ENCODE results near the gene DIABLO. TPM values are rescaled to one million over a fixed set of nuclear protein-coding genes. Genes with fewer than 3 reads are reported as not detected.

The DIABLO gene
- total and polyA plus RNA-seq, 12 donors = 18.1 to 68.6 (median 32.8) TPM

GRCh38 chr12:122202017-122202416 is 23.8 kb downstream of the DIABLO start:
- WGBS, 2 donors = 96 to 98% methylated on average over 6 of the region's 6 CpGs
- peaks cover 0 to 5% (median under 1%) of the 10 kb centered on the region in 9 donors for H3K36me3 ChIP-seq
- no peak overlapping the region for H3K27ac ChIP-seq
- peaks cover 0 to 17% (median 10%) of the 10 kb centered on the region in 9 donors for H3K4me1 ChIP-seq
- intact Hi-C loops (cut with DNase I) = loop anchor here in 2 of 10 donors (5.0 to 10.0 kb wide), 2 partner anchors 147 to 150 kb away; no protein-coding TSS in a partner anchor
- no peaks in the 10 kb centered on the region for H3K9me3 ChIP-seq
- no peak for ATAC-seq
- TF ChIP-seq CTCF (IDR thresholded peaks at IDR 0.05) = no peak
- no peak for DNase-seq
- H3K27me3 ChIP-seq = peaks cover 7 to 85% (median 67%) of the 10 kb centered on the region in 7 donors
- H3K4me3 ChIP-seq = no peak overlapping the region

- peaks cover 7 to 85% (median 67%) of the 10 kb centered on the region in 7 donors for H3K27me3 ChIP-seq
- TF ChIP-seq CTCF (IDR thresholded peaks at IDR 0.05) = no peak
- ATAC-seq (no peak), DNase-seq (no peak)
- 89 to 95% methylated on average over 5 of the region's 5 CpGs for WGBS, 2 donors
- H3K4me3 ChIP-seq = no peak overlapping the region
- H3K9me3 ChIP-seq = no peaks in the 10 kb centered on the region
- intact Hi-C loops (cut with DNase I) = loop anchor here in 2 of 10 donors (5.0 to 10.0 kb wide), 2 partner anchors 147 to 149 kb away; no protein-coding TSS in a partner anchor
- no peaks in the 10 kb centered on the region for H3K36me3 ChIP-seq
- H3K4me1 ChIP-seq = peaks cover 0 to 17% (median 10%) of the 10 kb centered on the region in 9 donors
- H3K27ac ChIP-seq = no peak overlapping the region
Observed at GRCh38 chr12:122201381-122201780, 24.5 kb downstream of the DIABLO start.

GRCh38 chr12:122200541-122201175 is 25.2 kb downstream of the DIABLO start:
- Histone ChIP-seq H3K36me3 (no peaks in the 10 kb centered on the region), H3K27ac (no peak overlapping the region), H3K4me3 (no peak overlapping the region), H3K9me3 (peaks cover 0 to 4% (median 0%) of the 10 kb centered on the region in 11 donors), H3K27me3 (peaks cover 7 to 81% (median 67%) of the 10 kb centered on the region in 7 donors), H3K4me1 (peaks cover 0 to 17% (median 10%) of the 10 kb centered on the region in 9 donors)
- WGBS, 2 donors = 63 to 64% methylated on average over 24 of the region's 24 CpGs
- intact Hi-C loops (cut with DNase I) = loop anchor here in 2 of 10 donors (5.0 to 10.0 kb wide), 2 partner anchors 146 to 148 kb away; no protein-coding TSS in a partner anchor
- DNase-seq = no peak
- no peak for TF ChIP-seq CTCF (IDR thresholded peaks at IDR 0.05)
- peak in 1 of 8 donors; percentile 35 for ATAC-seq

- WGBS, 2 donors = 90% methylated on average over 29 of the region's 29 CpGs
- TF ChIP-seq CTCF (IDR thresholded peaks at IDR 0.05) = no peak
- no peaks in the 10 kb centered on the region for H3K36me3 ChIP-seq
- H3K4me3 ChIP-seq = no peak overlapping the region
- no peak overlapping the region for H3K27ac ChIP-seq
- ATAC-seq = no peak
- H3K27me3 ChIP-seq = peaks cover 7 to 71% (median 62%) of the 10 kb centered on the region in 7 donors
- intact Hi-C loops (cut with DNase I) = loop anchor here in 5 of 10 donors (5.0 to 10.0 kb wide), 3 partner anchors 145 to 285 kb away; partner anchors contain the start of gene CFAP251 (in 1 of the 5)
- DNase-seq = no peak
- H3K4me1 ChIP-seq = peaks cover 0 to 17% (median 10%) of the 10 kb centered on the region in 9 donors
- peaks cover 0 to 13% (median 0%) of the 10 kb centered on the region in 11 donors for H3K9me3 ChIP-seq
Observed at GRCh38 chr12:122199484-122200355, 26.1 kb downstream of the DIABLO start.

Data from heart right ventricle (tissue), 16 donors.